ENCODE measurements around the gene SLC2A13.
"Not testable (repeated sequence)": the region's sequence is repeated elsewhere in the genome, so short reads cannot be mapped to it uniquely, and the experiment has no call there.

SLC2A13 gene

GRCh38 chr12:39852346-39852745 is 253.5 kb downstream of the SLC2A13 start:
- no peak overlapping the region for H3K27ac ChIP-seq
- no peak for TF ChIP-seq CTCF (IDR thresholded peaks at IDR 0.05)
- H3K27me3 ChIP-seq, result no peaks in the 10 kb centered on the region
- H3K9me3 ChIP-seq, result no peaks in the 10 kb centered on the region
- H3K4me1 ChIP-seq (ENCODE audit: control insufficient read depth in 1 of 2, insufficient read depth in 1 of 2, low read depth in 1 of 2, low read length in 1 of 2), result no peaks in the 10 kb centered on the region
- H3K4me3 ChIP-seq (ENCODE audit: low read depth in 1 of 2, low read length in 1 of 2), result no peak overlapping the region
- no peaks in the 10 kb centered on the region for H3K36me3 ChIP-seq

GRCh38 chr12:39848218-39848617 is 257.7 kb downstream of the SLC2A13 start:
- not testable (repeated sequence) for H3K4me1 ChIP-seq (ENCODE audit: control insufficient read depth in 1 of 2, insufficient read depth in 1 of 2, low read depth in 1 of 2, low read length in 1 of 2); H3K27ac ChIP-seq; H3K9me3 ChIP-seq; H3K27me3 ChIP-seq; H3K36me3 ChIP-seq; H3K4me3 ChIP-seq (ENCODE audit: low read depth in 1 of 2, low read length in 1 of 2)

GRCh38 chr12:39846971-39847650 is 258.8 kb downstream of the SLC2A13 start:
- H3K27ac ChIP-seq, result no peak overlapping the region
- TF ChIP-seq CTCF (IDR thresholded peaks at IDR 0.05), result no peak
- H3K27me3 ChIP-seq, result no peaks in the 10 kb centered on the region
- H3K36me3 ChIP-seq, result no peaks in the 10 kb centered on the region
- no peaks in the 10 kb centered on the region for H3K4me1 ChIP-seq (ENCODE audit: control insufficient read depth in 1 of 2, insufficient read depth in 1 of 2, low read depth in 1 of 2, low read length in 1 of 2)
- no peak overlapping the region for H3K4me3 ChIP-seq (ENCODE audit: low read depth in 1 of 2, low read length in 1 of 2)
- H3K9me3 ChIP-seq, result no peaks in the 10 kb centered on the region

- no peaks in the 10 kb centered on the region for H3K36me3 ChIP-seq
- no peak for TF ChIP-seq CTCF (IDR thresholded peaks at IDR 0.05)
- H3K4me3 ChIP-seq (ENCODE audit: low read depth in 1 of 2, low read length in 1 of 2), result no peak overlapping the region
- H3K9me3 ChIP-seq, result no peaks in the 10 kb centered on the region
- no peaks in the 10 kb centered on the region for H3K27me3 ChIP-seq
- no peak overlapping the region for H3K27ac ChIP-seq
- H3K4me1 ChIP-seq (ENCODE audit: control insufficient read depth in 1 of 2, insufficient read depth in 1 of 2, low read depth in 1 of 2, low read length in 1 of 2), result no peaks in the 10 kb centered on the region
Observed at GRCh38 chr12:39846304-39846703, 259.6 kb downstream of the SLC2A13 start.

- Histone ChIP-seq H3K4me1 (ENCODE audit: control insufficient read depth in 1 of 2, insufficient read depth in 1 of 2, low read depth in 1 of 2, low read length in 1 of 2) (no peaks in the 10 kb centered on the region), H3K36me3 (no peaks in the 10 kb centered on the region)
Observed at GRCh38 chr12:39840422-39840821, 265.5 kb downstream of the SLC2A13 start.

More at GRCh38 chr12:39840422-39840821, 265.5 kb downstream of the SLC2A13 start:
- no peaks in the 10 kb centered on the region for H3K27me3 ChIP-seq
- H3K27ac ChIP-seq, result no peak overlapping the region
- no peak for TF ChIP-seq CTCF (IDR thresholded peaks at IDR 0.05)
- no peaks in the 10 kb centered on the region for H3K9me3 ChIP-seq
- no peak overlapping the region for H3K4me3 ChIP-seq (ENCODE audit: low read depth in 1 of 2, low read length in 1 of 2)
